ENCODE data around the gene HOXC13.

The HOXC13 gene

GRCh38 chr12:53968214-53969127 lies 29.8 kb downstream of the HOXC13 start:
- DNase-seq (ENCODE audit: extremely low read depth in 1 of 2, low read depth in 1 of 2) = no peak

- DNase-seq (ENCODE audit: extremely low read depth in 1 of 2, low read depth in 1 of 2) = no peak
Measured at GRCh38 chr12:53969588-53970259, 31.1 kb downstream of the HOXC13 start.

GRCh38 chr12:53970451-53970850 lies 31.8 kb downstream of the HOXC13 start:
- DNase-seq (ENCODE audit: extremely low read depth in 1 of 2, low read depth in 1 of 2) = no peak

GRCh38 chr12:53971129-53971528 lies 32.5 kb downstream of the HOXC13 start:
- no peak for DNase-seq (ENCODE audit: extremely low read depth in 1 of 2, low read depth in 1 of 2)

- no peak for DNase-seq (ENCODE audit: extremely low read depth in 1 of 2, low read depth in 1 of 2)
Measured at GRCh38 chr12:53971686-53972085, 33.1 kb downstream of the HOXC13 start.

GRCh38 chr12:53972152-53972702 lies 33.6 kb downstream of the HOXC13 start:
- no peak for DNase-seq (ENCODE audit: extremely low read depth in 1 of 2, low read depth in 1 of 2)

- DNase-seq (ENCODE audit: extremely low read depth in 1 of 2, low read depth in 1 of 2) = no peak
Measured at GRCh38 chr12:53972722-53973235, 34.1 kb downstream of the HOXC13 start, which contains the start of gene HOXC11. HOXC11 (plus strand) TSS chr12:53973126; CDS start chr12:53973242, 116 bp downstream.

GRCh38 chr12:53973236-53974042 lies 34.8 kb downstream of the HOXC13 start:
- DNase-seq (ENCODE audit: extremely low read depth in 1 of 2, low read depth in 1 of 2) = no peak

GRCh38 chr12:53974084-53975063 lies 35.7 kb downstream of the HOXC13 start, which contains the start of gene HOTAIR:
HOTAIR (minus strand) TSS chr12:53974954.
- no peak for DNase-seq (ENCODE audit: extremely low read depth in 1 of 2, low read depth in 1 of 2)

- no peak for DNase-seq (ENCODE audit: extremely low read depth in 1 of 2, low read depth in 1 of 2)
Measured at GRCh38 chr12:53975064-53975471, 36.4 kb downstream of the HOXC13 start.

- DNase-seq (ENCODE audit: extremely low read depth in 1 of 2, low read depth in 1 of 2) = no peak
Measured at GRCh38 chr12:53975479-53976152, 37.0 kb downstream of the HOXC13 start.

GRCh38 chr12:53976172-53976822 lies 37.7 kb downstream of the HOXC13 start:
- DNase-seq (ENCODE audit: extremely low read depth in 1 of 2, low read depth in 1 of 2) = no peak

GRCh38 chr12:53976823-53977595 lies 38.4 kb downstream of the HOXC13 start:
- DNase-seq (ENCODE audit: extremely low read depth in 1 of 2, low read depth in 1 of 2) = no peak

- DNase-seq (ENCODE audit: extremely low read depth in 1 of 2, low read depth in 1 of 2) = no peak
Measured at GRCh38 chr12:53977596-53978445, 39.2 kb downstream of the HOXC13 start.

- DNase-seq (ENCODE audit: extremely low read depth in 1 of 2, low read depth in 1 of 2) = no peak
Measured at GRCh38 chr12:53978477-53979356, 40.1 kb downstream of the HOXC13 start.

Data from activated CD8-positive, alpha-beta memory T cell treated with anti-CD3 and anti-CD28 coated beads for 1 hour (primary cell).